Stimulated activated naive CD4-positive, alpha-beta T cell (primary cell): ENCODE results near the gene NCOA4.
"Not testable (repeated sequence)": the region's sequence is repeated elsewhere in the genome, so short reads cannot be mapped to it uniquely, and the experiment has no call there.

Experiments
- DNase-seq, 6 experiments: peaks; one replicate each; lab custom pipeline; 2025; lab: John Stamatoyannopoulos, UW

NCOA4 gene

DNA sequence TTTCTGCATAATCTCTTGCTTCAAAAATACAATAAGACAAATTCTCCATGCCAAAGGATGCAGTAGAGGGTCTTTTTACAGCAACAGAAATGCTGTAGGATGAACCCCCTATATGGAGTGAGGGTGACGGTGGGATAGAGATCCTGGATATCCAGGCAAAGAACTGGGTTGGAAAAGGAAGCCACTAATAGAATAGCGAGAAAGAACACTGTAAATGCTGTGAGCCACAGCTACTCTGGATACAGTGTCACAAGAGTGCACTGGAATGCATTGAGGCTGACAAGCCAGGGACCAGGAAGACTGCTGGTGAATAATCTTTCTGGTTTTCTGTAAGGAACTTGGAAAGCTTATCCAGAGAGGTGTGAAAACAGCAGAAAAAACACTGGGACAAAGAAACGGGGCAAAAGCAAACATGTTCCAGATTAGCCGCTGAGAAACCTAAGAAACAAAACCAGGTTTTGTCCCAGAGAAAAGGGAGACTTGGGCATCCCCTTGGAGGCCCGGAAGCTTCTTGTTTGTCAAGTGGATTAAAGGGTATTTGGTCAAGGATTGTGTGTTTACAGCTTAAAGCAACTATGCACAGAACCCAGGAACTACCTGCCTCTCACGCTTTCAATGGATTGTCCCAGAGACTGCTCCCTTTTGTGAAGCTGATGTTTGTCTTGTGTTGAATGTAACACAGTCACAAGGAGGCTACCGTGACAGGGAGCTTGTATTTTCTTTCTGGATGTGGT, 21.8 kb upstream of the NCOA4 start:
- no peak for DNase-seq

DNA sequence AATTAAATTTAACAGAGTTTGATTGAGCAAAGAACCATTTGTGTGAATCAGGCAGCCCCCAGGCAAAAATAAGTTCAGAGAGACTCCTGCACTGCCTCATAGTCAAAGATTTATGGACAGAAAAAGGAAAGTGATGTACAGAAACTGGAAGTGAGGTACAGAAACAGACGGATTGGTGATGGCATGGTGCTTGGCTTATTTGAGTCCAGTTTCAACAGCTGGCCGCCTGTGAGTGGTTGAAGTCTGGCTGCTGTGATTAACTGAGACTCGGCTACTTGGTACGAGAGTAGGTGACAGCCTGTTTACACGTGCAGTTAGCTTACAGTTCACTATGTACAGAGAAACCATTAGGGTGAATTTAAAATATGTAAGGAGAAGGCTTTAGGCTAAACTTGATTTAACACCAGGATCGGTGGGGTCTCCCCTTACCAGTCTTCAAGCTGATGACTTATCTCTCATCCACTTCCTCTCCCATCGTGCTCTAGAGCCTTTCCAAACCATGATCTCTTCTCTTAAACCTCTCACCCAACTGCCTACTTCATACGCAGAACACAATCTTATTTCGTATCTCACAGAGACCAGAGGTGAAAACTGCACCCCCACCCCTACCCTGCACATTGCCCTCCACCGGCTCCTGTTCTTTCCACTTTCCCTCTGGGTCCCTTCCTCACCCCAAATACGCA, 20.7 kb upstream of the NCOA4 start:
- DNase-seq: no peak

DNA sequence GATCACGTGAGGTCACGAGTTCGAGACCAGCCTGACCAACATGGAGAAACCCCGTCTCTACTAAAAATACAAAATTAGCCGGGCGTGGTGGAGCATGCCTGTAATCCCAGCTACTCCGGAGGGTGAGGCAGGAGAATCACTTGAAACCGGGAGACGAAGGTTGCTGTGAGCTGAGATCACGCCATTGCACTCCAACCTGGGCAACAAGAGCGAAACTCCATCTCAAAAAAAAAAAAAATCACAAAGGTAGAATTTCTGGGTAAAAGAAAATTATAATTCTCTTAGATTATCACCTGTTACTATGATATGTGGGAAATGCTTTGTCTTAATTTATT, 19.0 kb upstream of the NCOA4 start:
- not testable (repeated sequence) for DNase-seq

DNA sequence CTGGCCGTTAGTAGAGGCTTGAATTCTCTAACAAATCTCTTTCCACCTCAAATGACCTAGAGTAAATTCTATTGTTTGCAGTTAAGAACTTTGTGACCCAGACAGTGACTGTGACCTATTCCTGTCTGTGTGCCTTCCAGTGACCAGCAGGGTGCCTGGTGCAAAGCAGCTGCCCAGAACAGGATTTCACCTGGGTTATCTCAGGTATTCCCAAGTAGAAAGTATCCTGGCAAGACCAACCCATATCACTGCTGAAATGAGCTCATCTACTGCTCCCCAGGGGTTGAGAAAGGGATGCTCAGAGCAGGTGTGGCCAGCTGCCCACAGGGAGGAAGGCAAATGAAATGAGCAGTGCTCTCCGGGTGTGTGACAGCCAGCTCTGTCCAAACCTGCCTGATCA, 17.7 kb upstream of the NCOA4 start:
- DNase-seq: no peak

DNA sequence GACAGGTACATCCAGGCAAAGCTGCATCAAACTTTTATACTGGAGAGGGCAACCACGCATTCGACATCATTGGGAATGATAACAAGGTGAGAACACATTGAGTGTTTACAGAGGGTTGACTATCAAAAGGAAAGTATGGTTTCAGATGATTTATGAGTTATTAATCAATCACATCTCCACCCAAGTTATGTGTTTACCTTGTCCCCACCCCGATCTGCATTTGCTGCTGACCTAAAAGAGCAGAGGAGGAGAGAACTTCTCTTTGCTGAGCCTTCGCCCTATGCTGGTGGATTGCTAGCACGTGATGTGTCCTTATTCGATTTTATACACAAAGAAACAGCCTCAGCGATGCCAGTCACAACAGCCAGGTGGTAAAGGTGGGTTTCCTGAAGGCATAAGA, 15.8 kb upstream of the NCOA4 start, which contains the start of gene MSMB:
TSS of gene MSMB (minus strand) at position 9 of the 400 bp plus-strand sequence. CDS start 32 bp downstream, outside the sequence.
- no peak for DNase-seq

DNA sequence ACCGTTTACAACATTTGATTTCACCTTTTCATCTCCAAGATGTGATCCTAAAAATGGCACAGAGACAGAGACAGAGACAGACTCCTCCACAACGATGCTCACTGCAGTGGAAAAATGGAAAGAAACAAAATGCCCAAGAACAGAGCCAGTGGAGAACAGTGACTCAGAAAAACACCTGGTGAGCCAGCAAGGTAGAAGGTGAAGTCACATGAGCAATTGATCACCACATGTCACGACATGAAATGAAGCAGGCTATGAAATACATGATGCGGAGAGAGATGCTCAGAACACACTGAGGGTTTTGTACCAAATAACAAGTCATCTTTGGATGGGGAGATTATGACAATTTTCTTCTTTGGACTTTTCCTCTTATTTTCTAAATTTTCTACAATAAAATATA, 12.1 kb upstream of the NCOA4 start:
- DNase-seq: no peak

DNA sequence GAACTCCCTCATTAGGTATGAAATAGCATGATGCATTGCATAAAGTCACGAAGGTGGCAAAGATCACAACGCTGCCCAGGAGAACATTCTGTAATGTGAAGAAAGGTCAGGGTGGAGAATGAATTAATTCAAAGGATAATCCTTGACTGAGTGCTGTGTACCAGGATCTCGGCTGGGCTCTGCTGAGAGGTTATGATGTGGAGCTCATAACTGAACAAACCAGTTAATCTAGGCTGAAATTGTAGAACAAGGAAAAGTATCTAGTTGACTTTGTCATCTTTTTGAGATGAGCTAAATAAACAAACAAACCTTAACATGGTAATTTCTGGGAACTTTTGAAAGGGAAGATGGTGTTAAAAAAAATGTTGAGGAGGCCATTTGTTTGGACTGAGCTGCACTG, 9.6 kb upstream of the NCOA4 start:
- no peak for DNase-seq

DNA sequence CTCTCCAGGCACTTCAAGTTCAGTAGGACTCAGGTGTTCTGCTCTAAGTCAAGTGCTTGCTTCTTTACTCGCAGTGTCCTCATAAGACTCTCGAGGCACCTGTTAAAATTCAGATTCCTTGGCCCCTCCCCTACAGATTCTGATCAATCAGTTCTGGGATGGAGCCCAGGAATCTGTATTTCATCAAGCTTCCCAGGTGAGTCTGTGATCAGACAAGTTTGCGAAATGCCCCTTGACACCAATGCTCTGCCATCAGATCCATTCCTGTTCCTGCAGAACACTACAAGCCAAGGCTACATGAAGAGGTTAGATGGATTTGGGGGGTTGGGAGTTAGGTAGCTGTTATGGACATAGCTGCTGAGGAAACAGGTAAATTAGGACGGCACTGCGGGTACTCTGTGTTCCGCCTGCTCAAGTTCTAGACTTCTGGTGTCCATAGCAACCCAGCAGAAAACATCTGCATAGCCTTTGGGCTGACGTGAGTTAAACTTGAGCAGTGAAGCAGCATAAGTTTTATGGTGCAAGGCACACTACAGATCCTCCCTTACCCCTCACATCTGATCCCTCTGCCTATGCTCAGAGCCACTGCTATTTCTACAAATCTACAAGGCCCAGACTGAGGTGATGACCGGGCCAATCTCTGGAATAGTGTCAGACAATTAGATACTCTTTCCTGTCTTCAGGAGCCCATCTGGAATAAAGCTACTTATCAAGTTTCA, 6.8 kb upstream of the NCOA4 start:
- no peak for DNase-seq

DNA sequence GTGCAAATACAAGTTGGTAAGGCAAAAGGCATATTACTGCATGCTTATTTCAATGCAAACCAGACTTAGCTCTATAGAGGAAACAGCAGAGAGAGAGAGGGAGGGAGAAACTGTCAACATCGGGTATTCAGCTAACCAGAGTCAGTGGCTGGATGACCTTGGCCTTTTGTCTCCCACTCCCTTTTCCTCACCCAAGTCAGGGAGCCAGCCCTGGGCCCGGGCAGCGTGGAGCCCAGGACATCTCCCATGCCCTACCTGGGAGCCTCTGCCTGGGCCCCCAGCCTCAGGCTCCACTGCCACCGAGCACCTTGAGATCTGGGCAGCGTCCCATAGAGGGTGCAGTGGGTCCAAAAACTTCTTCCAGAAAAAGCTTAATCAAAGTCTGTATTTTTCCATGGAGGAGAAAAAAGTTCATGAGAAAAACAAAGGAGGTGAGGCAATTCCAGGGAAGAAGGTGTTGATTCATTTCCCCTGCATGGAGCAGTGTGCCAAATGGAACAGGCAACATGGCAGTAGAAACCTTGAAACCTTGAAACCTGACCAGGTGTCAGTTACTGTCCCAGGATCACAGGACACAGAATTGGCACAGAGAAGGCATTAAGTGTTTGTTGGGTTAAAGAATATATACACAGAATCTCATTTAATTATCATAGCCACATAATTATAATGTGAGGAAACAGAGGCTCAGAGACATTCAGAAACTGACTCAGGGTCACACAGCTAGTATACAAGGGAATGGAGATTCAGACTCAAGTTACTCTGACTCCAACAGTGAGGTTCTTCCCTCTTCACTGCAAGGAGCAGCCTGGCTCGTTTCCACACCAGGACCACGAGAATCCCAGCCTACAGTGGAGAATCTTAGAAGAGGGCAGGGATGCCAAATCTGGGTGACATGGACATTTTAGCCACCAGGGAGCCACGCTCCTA, 5.8 kb upstream of the NCOA4 start:
- no peak for DNase-seq

DNA sequence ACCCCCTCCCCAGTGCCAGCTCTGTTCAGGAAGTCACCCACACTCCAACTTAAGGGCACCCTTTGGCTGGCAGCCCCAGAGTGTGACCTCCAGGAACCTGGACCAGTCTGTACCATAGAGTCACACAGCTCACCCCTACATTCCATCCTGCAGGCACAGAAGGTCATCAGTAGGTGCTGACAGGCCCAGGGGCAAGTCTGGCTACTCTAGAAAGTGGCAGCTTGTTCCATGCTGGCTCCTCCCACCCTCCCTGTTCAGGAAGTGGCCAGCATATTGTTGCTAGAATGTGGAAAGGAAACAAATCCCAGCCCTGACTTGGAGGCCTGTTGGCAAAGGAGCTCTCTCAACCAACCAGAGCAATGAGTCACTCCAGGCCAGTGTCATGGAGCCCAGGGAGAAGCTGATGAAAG, 3.2 kb upstream of the NCOA4 start:
- DNase-seq: no peak

DNA sequence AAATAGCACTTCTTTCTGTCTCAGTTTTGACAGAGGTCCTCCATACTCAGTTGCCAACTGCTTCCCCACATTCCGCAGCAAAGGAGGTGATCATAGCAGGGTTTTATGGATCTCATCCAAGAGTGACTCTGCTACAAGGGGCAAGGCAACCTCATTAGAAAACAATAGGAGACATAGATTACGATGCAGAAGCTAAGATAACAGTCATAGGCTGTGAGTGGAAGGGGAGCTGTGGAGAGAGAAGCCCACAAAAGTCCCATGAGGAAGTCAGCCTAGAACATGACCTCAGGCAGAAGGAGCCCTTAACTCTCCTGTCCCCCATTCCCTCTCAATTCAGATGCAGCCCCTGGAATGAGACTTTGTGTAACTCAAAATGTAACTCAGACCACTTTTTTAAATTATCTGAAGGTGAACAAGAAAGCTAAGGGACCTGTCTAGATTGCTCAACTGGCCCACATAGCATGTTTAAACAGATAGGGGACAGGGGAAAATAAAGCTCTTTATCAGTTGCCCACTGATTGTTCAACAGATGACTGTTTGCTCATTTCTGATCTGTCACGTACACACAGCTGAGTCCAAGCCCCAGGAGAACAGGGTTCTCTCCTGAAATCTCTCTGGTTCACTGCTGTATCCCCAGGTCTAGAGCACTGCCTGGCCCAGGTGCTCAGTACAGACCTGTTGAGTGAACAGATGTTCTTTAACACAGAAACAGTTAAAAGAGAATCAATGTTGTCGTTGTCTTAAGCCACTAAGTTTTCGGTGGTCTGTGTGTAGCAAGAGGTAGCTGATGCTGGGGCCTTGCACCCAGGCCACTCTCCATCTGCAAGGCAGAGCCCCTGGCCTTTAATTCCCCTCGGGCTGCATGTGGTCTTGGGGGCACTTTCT, 1.5 kb upstream of the NCOA4 start:
- no peak for DNase-seq

DNA sequence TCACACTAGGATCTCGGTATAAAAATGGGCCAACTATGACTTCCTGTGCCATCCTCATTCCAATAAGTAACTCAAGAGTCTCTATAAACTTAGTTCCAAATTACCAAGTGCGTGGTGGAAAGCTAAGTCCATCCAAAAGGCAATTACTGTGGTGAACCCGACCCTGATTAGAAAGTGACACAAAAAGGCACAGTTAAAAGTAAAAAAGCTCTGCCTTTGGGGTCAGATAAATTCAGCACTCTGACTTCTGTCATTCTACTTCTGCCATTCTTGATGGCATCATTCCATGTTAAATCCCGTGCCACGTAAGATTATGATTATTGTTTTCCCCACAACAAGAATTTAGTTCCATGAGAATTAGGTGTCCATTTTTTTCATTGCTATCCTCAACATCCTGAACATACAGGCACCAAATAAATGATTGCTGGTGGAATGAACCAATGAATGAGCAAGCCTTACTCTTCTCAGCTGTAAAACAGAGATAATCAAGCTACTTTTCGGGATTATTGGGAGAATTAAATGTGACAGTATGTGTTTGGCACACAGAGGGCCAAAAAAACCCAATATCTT, 877 bp downstream of the NCOA4 start:
- DNase-seq: no peak

DNA sequence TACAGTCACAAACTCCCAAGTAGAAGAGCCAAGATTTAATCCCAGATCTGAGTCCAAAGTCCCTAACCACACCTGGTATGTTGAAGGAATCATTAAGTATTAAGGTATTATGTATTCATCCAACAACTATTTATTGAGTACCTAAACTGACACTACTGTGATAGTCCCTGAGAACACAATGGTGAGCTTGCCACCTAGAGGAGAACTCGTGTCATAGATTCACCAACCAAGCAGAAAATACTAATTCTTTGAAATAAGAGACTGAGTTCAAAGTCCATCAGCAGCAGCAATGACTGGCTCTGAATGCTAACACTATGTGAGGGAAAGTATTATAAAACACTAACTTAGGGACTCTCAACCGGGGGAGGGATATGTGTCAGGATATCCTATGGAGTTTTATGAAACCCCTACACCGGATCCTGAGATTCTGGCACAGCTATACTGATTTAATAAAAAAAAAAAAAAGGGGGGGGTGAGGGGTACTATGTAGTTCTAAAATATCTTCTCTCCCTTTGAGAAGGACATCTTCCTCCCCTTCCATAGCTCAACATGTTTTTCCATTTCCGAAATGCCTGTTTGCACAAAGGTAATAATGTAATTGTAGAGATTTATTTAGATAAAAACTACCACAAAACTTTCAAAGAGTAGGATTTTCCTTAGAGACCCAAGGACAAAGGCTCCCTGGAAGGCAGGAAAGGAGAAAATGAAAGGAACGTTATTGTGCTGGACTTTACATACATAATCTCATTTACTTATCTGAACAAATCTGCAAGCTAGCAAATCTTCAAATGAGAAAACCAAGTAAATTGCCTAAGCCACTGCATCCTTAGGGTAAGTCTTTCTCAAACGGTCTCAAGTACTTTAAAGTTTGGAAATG, 1.6 kb downstream of the NCOA4 start:
- DNase-seq: peak in 4 of 6 experiments; percentile 13 to 54 (median 40)

DNA sequence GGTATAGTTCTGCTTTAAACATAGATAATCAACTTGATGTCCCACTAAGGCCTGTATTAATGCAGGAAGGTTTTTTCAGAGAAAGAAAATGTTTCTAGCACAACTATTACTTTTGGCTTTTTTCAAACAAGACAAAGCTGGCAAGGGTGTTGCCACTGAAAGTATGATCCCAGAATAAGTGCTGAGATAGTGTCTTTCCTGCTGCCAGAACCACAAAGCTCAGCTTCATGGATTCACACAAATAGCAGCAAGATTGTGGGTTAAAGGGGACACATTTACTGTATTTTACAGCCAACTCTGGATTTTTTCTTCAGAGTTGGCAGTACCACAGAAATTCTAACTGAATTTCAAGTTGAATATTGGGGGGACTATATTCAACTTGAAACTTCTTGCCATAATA, 4.3 kb downstream of the NCOA4 start:
- DNase-seq: no peak

DNA sequence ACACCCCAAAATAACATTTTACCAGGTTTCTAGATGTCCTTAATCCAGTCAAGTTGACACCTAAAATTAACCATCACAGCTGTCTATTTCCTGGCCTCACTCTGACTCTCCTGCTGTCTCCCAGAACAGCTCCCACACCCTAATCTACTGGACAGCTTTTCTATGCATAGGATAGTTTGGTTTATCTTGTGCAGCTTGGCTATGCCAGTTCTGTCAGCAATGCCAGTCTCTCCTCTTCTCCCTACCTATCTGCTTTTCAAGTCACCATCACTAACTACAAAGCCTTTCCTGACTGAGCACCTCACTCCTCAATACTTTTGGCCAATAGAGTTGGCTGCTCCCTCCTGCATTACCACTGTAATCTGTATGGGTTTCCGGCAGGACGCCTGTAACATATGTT, 5.0 kb downstream of the NCOA4 start:
- DNase-seq: no peak

DNA sequence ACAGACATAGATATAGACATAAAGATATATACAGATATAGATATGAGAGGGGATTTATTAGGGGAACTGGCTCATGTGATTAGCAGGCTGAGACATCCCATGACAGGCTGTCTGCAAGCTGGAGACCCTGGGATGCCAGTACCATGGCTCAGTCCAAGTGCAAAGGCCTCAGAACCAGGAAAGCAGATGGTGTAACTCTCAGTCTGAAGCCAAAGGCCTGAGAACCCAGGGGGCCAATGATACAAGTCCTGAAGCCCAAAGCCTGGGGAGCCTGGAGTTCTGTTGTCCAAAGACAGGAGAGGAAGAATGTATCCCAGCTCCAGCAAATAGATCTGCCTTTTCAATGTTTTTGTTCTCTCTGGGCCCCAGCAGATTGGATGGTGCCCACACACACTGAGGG, 5.5 kb downstream of the NCOA4 start:
- no peak for DNase-seq

DNA sequence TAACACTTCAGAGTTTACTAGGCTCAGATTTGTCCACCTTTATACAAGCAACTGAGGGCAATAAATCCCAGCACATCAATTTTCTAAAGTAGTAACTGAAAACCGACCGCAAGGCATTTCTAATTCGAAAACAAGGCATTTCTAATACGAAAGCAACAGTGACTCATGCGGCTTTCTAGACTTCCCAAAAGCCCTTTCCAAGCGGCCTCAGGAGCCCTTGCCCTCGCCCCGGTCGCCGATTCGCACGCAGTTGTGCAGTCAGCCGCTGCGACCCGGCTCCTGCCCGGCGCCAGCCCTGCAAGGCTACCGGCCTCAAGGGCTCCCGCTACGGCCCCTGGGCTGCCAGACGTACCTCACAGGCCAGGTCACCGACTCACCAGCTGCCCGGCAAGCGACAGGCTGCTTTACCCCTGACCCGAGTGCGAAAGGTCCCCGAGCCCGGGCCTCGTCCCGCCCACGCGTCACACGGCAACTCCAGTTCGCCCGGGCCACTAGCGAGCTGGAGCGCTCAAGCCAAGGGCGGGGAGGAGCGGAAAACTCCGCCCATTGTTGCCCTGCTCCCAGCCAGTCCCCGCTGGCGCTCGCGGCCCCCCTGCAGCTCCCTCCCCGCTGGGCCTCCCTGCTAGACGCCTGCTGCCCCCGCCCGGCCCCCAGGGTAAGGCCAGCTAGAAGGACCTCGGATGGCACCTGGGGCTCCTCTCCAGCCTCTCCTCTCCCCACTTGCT, 7.3 kb downstream of the NCOA4 start:
- peak; percentile 41 to 84 (median 61) for DNase-seq

DNA sequence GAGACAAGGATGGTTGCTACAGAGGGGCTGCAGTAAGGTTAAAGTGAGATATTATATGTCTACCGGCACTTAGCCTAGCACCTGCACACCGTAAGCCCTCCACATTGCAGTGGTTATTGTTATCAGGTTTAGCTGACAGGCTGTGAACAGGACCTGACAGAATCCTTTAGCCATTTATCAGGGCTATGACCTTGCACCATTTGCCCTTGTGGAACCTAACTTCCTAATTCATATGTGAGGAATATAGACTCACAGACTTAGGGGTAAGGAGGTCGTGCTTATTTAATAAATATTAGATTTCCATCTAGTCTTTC, 10.1 kb downstream of the NCOA4 start:
- DNase-seq: no peak
